K562 (cell line): ENCODE measurements around the gene CACNA2D3. TPM values are rescaled to one million over a fixed set of nuclear protein-coding genes. Genes with fewer than 3 reads are reported as not detected.

Experiments used
- ATAC-seq: fragments of 200-7000 bp; cut with Tn5 transposase; 3 replicates; pipeline ENCODE4 v1.9.1; 2020; ENCODE audit warnings: moderate library complexity
- BruUV-seq: library from RNA; stranded (reverse); fragments of 400-500 nt; replicated peaks from 2 replicates; lab custom pipeline; 2021; lab: Mats Ljungman, UMichigan
- CTCF ChIA-PET: fragments of 300-600 bp; formaldehyde crosslinking; extraction: SDS; loops from one replicate; lab custom pipeline; 2021; ENCODE audit warnings: low intra/inter-chr PET ratio; lab: Yijun Ruan, JAX
- POLR2A ChIA-PET: fragments of 300-600, 350-650 bp; sonication (Branson Sonifier 250); formaldehyde crosslinking; extraction: SDS; loops from one replicate; lab custom pipeline; 2021; ENCODE audit warnings: antibody characterized with exemption, inconsistent platforms; lab: Yijun Ruan, JAX
- DNase-seq, 4 experiments: peaks; one replicate each; pipeline versions ENCODE4 v3.0.0 to v3.0.0-alpha.2; 2011 to 2018; ENCODE audit warnings: low spot score in 3 of 4, mixed read lengths in 3 of 4; ENCODE audit errors: extremely low read depth in 1 of 4
- FAIRE-seq: peaks from 2 replicates; lab custom pipeline; 2011; peaks lifted over from hg19 to GRCh38; lab: Jason Lieb, UNC
- H2AFZ ChIP-seq: 2 replicates; pipeline ENCODE4 v1.6.0; 2011; ENCODE audit warnings: low read depth, low read length, control low read depth, inconsistent platforms
- H3K27ac ChIP-seq: fragments of 200-600 bp; 3 replicates; pipeline ENCODE4 v1.8.0; 2011; ENCODE audit warnings: low read depth, mild to moderate bottlenecking, control low read depth, inconsistent platforms, low read length, moderate library complexity, mixed read lengths; ENCODE audit errors: extremely low read depth
- H3K27me3 ChIP-seq, 2 experiments: fragments of 300-600 bp in 1 of 2; 2 replicates in 1 of 2; 3 replicates in 1 of 2; pipeline versions ENCODE4 v1.6.0 to v1.8.0; 2011; ENCODE audit warnings: inconsistent platforms in 2 of 2, low read length in 2 of 2, mild to moderate bottlenecking in 1 of 2, mixed read lengths in 1 of 2, moderate library complexity in 1 of 2; ENCODE audit not compliant: control insufficient read depth in 2 of 2, insufficient read depth in 2 of 2
- H3K36me3 ChIP-seq: fragments of 300-600 bp; 3 replicates; pipeline ENCODE4 v1.8.0; 2011; ENCODE audit warnings: mild to moderate bottlenecking, low read length, inconsistent platforms; ENCODE audit not compliant: control insufficient read depth, insufficient read depth
- H3K4me1 ChIP-seq, 2 experiments: fragments of 200-600 bp in 1 of 2; replicated peaks in 1 of 2; 2 replicates in 1 of 2; 3 replicates in 1 of 2; pipeline versions ENCODE4 v1.5.1 to v1.8.0; 2011; ENCODE audit warnings: inconsistent platforms in 2 of 2, low read length in 2 of 2, mild to moderate bottlenecking in 1 of 2, mixed read lengths in 1 of 2, moderate library complexity in 1 of 2; ENCODE audit not compliant: control insufficient read depth in 2 of 2, insufficient read depth in 2 of 2
- H3K4me2 ChIP-seq: 2 replicates; pipeline ENCODE4 v1.6.1; 2011; ENCODE audit warnings: low read length, control low read depth, inconsistent platforms, mixed read lengths; ENCODE audit not compliant: insufficient read depth
- H3K4me3 ChIP-seq: fragments of 200-600 bp; sonication (generic), shearing (Covaris generic); 2 replicates; pipeline ENCODE4 v1.5.1; 2016; ENCODE audit warnings: control low read depth, inconsistent platforms
- H3K79me2 ChIP-seq: fragments of 200-600 bp; 3 replicates; pipeline ENCODE4 v1.8.0; 2011; ENCODE audit warnings: low read length, inconsistent platforms; ENCODE audit not compliant: control insufficient read depth, insufficient read depth
- H3K9ac ChIP-seq, 2 experiments: 2 replicates each; pipeline versions ENCODE4 v1.6.0 to v1.6.1; 2011; ENCODE audit warnings: low read depth in 2 of 2, low read length in 2 of 2, control low read depth in 1 of 2, inconsistent platforms in 1 of 2, mild to moderate bottlenecking in 1 of 2, mixed read lengths in 1 of 2; ENCODE audit not compliant: insufficient read depth in 1 of 2
- H3K9me1 ChIP-seq: one replicate; pipeline ENCODE4 v1.6.0; 2011; ENCODE audit warnings: inconsistent platforms, mild to moderate bottlenecking, low read length, moderate library complexity; ENCODE audit not compliant: control insufficient read depth, insufficient read depth
- H3K9me3 ChIP-seq: replicated peaks from 2 replicates; pipeline ENCODE4 v1.5.1; 2011; ENCODE audit warnings: low read depth, low read length, inconsistent platforms; ENCODE audit not compliant: control insufficient read depth, insufficient read depth
- H4K20me1 ChIP-seq: replicated peaks from 2 replicates; pipeline ENCODE4 v1.6.1; 2011; ENCODE audit warnings: low read length, inconsistent platforms, mixed read lengths; ENCODE audit not compliant: control insufficient read depth, insufficient read depth
- ATF4 ChIP-seq: fragments of 450-650 bp; formaldehyde crosslinking; IDR thresholded peaks from 2 replicates; pipeline ENCODE4 v1.4.0; 2022; ENCODE audit warnings: mild to moderate bottlenecking, moderate library complexity
- CUX1 ChIP-seq: fragments of 200-800 bp; sonication (Bioruptor generic); IDR thresholded peaks from 2 replicates; pipeline ENCODE4 v1.6.1; 2016; ENCODE audit warnings: missing genetic modification characterization, missing compliant biosample characterization
- JUN ChIP-seq, 2 experiments: sonication (generic) in 1 of 2; formaldehyde crosslinking in 1 of 2; IDR thresholded peaks; 2 replicates each; pipeline versions ENCODE4 v1.6.1 to v1.8.0; 2012 to 2022; ENCODE audit warnings: borderline replicate concordance in 2 of 2, mild to moderate bottlenecking in 2 of 2, improper control_type of control experiment in 1 of 2, low read depth in 1 of 2, low read length in 1 of 2, missing genetic modification reagents in 1 of 2
- MAFF ChIP-seq: IDR thresholded peaks from 2 replicates; pipeline ENCODE4 v1.6.1; 2012; ENCODE audit warnings: low read length, improper control_type of control experiment
- MNT ChIP-seq, 2 experiments: fragments of 450-650 bp; conservative IDR thresholded peaks; 2 replicates each; pipeline ENCODE4 v1.6.1; 2017; ENCODE audit warnings: mild to moderate bottlenecking in 2 of 2, moderate library complexity in 2 of 2
- NR2C2 ChIP-seq, 2 experiments: fragments of 200-800 bp in 1 of 2; sonication (Bioruptor generic) in 1 of 2; sonication (generic) in 1 of 2; formaldehyde crosslinking in 1 of 2; IDR thresholded peaks; 2 replicates each; pipeline versions ENCODE4 v1.6.1 to v1.8.0; 2016 to 2022; ENCODE audit warnings: mild to moderate bottlenecking in 1 of 2, missing compliant biosample characterization in 1 of 2, missing genetic modification characterization in 1 of 2, missing genetic modification reagents in 1 of 2
- SNRNP70 ChIP-seq: fragments of 200-400 bp; formaldehyde crosslinking; optimal IDR thresholded peaks from 2 replicates; pipeline ENCODE3; 2017; ENCODE audit warnings: low read depth, low read length
- STAT6 ChIP-seq: sonication (generic); formaldehyde crosslinking; IDR thresholded peaks from 2 replicates; pipeline ENCODE4 v1.8.1; 2023; ENCODE audit warnings: mild to moderate bottlenecking, missing genetic modification reagents
- TAL1 ChIP-seq: fragments of 450-650 bp; IDR thresholded peaks from 2 replicates; pipeline ENCODE4 v1.6.1; 2016; ENCODE audit warnings: mild to moderate bottlenecking
- XRCC5 ChIP-seq: fragments of 200-400 bp; formaldehyde crosslinking; IDR thresholded peaks from 2 replicates; pipeline ENCODE4 v1.6.1; 2017; ENCODE audit warnings: low read depth, mild to moderate bottlenecking, low read length
- ZNF175 ChIP-seq: fragments of 200-800 bp; sonication (Bioruptor generic); IDR thresholded peaks from 2 replicates; pipeline ENCODE4 v1.6.1; 2016; ENCODE audit warnings: low read depth, mild to moderate bottlenecking, missing genetic modification characterization, missing compliant biosample characterization
- WGBS: fragments of 100-300 bp; shearing (Covaris generic); methylation state at CpG from one replicate; pipeline ENCODE4 v1.1.6; 2016; ENCODE audit warnings: low coverage, mixed read lengths; ENCODE audit not compliant: insufficient coverage; ENCODE audit errors: missing lambda C conversion rate; 5-methylcytosine and 5-hydroxymethylcytosine counted together
- in situ Hi-C: fragments of 300-500 bp; cut with MboI; formaldehyde crosslinking; loops from 4 replicates; pipeline ENCODE4 v1.15.0; 2018; ENCODE audit warnings: inconsistent platforms, mixed read lengths
- intact Hi-C: fragments of 100-400 bp; cut with micrococcal nuclease; formaldehyde crosslinking; loops from 2 replicates; pipeline ENCODE4 v1.14.2; 2022
- polyA plus RNA-seq, 8 experiments: library from polyadenylated mRNA; depleted of rRNA in 4 of 8; stranded (reverse) in 5 of 8; unstranded in 3 of 8; fragments of >200 nt; fragmentation: Nextera tagmentation in 2 of 8; fragmentation: Illumina TruSeq in 1 of 8; extraction: Ambion mirVana in 2 of 8; extraction: Trizol in 1 of 8; gene quantifications; 2 replicates each; pipeline versions ENCODE4 v1.2.1 to v1.2.3, GENCODE V29; 2011 to 2014; ENCODE audit warnings: inconsistent platforms in 1 of 8, missing spikeins in 1 of 8
- total RNA-seq, 7 experiments: library from RNA; depleted of rRNA in 6 of 7; stranded (reverse); fragments of >200 nt in 6 of 7; fragmentation: Illumina TruSeq in 2 of 7; extraction: Trizol in 2 of 7; gene quantifications; 2 replicates each; pipeline versions ENCODE4 v1.2.1 to v1.2.3, GENCODE V29; 2011 to 2021; ENCODE audit warnings: low replicate concordance in 1 of 7

Gene CACNA2D3
- total and polyA plus RNA-seq, 9 of the 15 experiments (the other 6 are each of a cell fraction or from before 2014, with no cell fraction given) = 0.01 TPM; not detected in 8

GRCh38 chr3:54134155-54134554 is 11.8 kb downstream of the CACNA2D3 start:
- no peak overlapping the region for H3K27ac ChIP-seq
- BruUV-seq = no TSS peak
- ATAC-seq (no peak), DNase-seq (no peak), FAIRE-seq (no peak)
- no peaks in the 10 kb centered on the region for H4K20me1 ChIP-seq
- CTCF ChIA-PET = no interaction called here
- no peak overlapping the region for H3K4me2 ChIP-seq
- intact Hi-C loops (no loop called here), in situ Hi-C loops (no loop called here)
- no peaks in the 10 kb centered on the region for H3K9me3 ChIP-seq
- no peak overlapping the region for H2AFZ ChIP-seq
- H3K4me1 ChIP-seq = no peaks in the 10 kb centered on the region
- H3K79me2 ChIP-seq = no peaks in the 10 kb centered on the region
- no peak overlapping the region for H3K9ac ChIP-seq
- no peaks in the 10 kb centered on the region for H3K9me1 ChIP-seq
- POLR2A ChIA-PET = no interaction called here
- H3K27me3 ChIP-seq = no peaks in the 10 kb centered on the region; a peak in 1 of 5 replicates
- no peaks in the 10 kb centered on the region for H3K36me3 ChIP-seq
- WGBS = 4% methylated on average over 8 of the region's 8 CpGs
- H3K4me3 ChIP-seq = no peak overlapping the region
- TF ChIP-seq ATF4 (CRISPR knock-in tag) (no peak), MAFF (no peak), XRCC5 (no peak), MNT (conservative IDR thresholded peaks at IDR 0.05) (no peak), JUN (IDR thresholded peaks at IDR 0.05; ENCODE audit: borderline replicate concordance, low read depth, low read length) (no peak), JUN (CRISPR knock-in tag; IDR thresholded peaks at IDR 0.05; ENCODE audit: borderline replicate concordance) (no peak), NR2C2 (CRISPR knock-in tag; IDR thresholded peaks at IDR 0.05) (no peak), NR2C2 (tag; IDR thresholded peaks at IDR 0.05) (no peak), SNRNP70 (no peak), ZNF175 (no peak), TAL1 (no peak), CUX1 (CRISPR knock-in tag) (no peak), STAT6 (CRISPR knock-in tag) (no peak)
